GM12873 (cell line): Measurements from ENCODE around the gene GNPTAB.

Experiments
- TF ChIP-seq, protein P1 (sequence below): IDR thresholded peaks from 2 replicates; pipeline ENCODE4 v1.5.1; 2012; ENCODE audit warnings: low read depth, mild to moderate bottlenecking, moderate library complexity, low read length, control low read depth; ENCODE audit not compliant: insufficient read depth; ENCODE audit errors: missing control alignments

GNPTAB gene

DNA sequence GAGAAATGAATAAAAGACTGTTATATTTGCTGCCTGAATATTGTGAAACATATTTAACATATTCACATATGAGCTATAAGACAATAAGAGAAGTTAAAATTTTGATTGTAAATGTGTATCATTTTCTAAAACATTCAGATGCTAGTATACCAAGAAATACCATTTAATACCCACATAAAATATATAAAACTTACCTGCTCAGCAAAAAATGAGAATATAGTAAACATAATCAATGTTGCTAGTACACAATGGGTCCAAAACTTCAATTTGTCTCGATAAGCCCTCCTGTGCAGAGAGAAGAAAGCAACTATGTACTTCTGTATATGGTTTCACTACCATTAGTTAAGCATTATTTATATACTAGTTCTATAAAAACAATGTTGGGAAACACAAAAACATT is 81.9 kb downstream of the GNPTAB start:
- TF ChIP-seq, protein P1, sequence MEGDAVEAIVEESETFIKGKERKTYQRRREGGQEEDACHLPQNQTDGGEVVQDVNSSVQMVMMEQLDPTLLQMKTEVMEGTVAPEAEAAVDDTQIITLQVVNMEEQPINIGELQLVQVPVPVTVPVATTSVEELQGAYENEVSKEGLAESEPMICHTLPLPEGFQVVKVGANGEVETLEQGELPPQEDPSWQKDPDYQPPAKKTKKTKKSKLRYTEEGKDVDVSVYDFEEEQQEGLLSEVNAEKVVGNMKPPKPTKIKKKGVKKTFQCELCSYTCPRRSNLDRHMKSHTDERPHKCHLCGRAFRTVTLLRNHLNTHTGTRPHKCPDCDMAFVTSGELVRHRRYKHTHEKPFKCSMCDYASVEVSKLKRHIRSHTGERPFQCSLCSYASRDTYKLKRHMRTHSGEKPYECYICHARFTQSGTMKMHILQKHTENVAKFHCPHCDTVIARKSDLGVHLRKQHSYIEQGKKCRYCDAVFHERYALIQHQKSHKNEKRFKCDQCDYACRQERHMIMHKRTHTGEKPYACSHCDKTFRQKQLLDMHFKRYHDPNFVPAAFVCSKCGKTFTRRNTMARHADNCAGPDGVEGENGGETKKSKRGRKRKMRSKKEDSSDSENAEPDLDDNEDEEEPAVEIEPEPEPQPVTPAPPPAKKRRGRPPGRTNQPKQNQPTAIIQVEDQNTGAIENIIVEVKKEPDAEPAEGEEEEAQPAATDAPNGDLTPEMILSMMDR, result no peak

DNA sequence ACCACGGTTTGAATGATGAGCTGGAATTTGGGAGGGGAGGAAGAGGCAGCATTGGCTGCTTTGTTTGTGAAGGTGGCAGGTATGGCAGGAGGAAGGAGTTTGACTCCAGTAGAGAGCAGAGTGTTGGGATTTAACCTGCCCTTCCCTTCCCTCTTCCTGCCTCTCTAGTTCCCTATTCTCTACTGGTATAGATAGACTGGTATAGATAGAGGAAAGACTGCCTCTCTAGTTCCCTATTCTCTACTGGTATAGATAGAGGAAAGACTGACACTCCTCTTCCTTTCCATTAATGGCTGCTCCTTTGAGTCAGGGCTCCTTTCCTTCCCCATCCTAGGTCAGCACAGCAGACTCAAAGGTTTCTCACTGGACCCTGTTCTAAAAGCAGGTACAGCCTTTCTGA is 83.1 kb downstream of the GNPTAB start:
- TF ChIP-seq, protein P1, result no peak

DNA sequence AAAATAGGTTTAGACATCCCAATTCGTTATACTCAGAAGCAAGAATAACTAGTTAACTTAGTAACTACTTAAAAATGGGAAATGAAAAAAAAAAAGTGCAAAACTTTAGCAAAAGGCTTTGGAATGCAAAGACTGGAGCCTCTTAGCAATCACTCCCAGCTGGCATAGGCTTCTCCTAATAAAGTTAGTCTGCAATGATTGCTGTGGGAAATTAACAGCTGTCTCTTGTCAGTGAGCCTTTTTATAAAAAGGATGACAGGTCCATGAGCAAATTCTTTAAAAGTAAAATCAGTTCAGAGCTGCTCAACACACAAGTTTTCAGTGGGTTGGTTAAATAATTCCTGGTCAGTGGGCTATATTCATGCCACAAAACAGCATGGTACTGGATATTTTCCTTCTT is 84.1 kb downstream of the GNPTAB start:
- TF ChIP-seq, protein P1, result no peak

DNA sequence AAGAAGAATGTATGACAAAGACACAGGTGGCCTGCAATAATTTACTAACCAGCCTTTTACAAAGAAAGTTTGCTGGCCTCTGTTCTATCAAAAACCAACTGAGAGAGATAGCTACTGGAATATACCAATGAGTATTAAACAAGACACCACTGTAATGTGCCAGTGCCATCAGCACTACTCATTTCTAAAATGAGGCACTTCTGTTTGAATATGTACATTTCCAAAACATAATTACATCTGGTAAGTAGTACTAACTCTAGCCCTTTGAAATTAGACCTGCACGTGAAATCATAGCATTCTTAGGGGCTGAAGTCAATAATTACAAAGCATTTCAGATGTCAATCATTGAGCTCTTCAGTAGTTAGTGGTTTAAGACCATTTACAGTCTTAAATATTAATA is 84.6 kb downstream of the GNPTAB start:
- TF ChIP-seq, protein P1, result no peak

DNA sequence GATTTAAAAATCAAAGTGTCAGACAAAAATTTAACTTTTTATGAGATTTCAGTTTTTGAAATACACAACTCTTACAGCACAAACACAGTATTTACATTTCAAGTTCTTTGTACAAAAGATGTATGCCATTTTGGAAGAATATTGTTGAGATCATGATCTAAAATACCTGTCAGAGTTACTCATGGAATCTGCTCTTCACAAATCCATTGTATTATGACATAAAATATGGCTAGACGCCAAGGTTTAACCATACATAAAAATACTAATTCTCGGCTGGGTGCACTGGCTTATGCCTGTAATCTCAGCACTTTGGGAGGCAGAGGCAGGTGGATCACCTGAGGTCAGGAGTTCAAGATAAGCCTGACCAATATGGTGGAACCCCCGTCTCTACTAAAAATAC is 85.3 kb downstream of the GNPTAB start:
- TF ChIP-seq, protein P1, result no peak

DNA sequence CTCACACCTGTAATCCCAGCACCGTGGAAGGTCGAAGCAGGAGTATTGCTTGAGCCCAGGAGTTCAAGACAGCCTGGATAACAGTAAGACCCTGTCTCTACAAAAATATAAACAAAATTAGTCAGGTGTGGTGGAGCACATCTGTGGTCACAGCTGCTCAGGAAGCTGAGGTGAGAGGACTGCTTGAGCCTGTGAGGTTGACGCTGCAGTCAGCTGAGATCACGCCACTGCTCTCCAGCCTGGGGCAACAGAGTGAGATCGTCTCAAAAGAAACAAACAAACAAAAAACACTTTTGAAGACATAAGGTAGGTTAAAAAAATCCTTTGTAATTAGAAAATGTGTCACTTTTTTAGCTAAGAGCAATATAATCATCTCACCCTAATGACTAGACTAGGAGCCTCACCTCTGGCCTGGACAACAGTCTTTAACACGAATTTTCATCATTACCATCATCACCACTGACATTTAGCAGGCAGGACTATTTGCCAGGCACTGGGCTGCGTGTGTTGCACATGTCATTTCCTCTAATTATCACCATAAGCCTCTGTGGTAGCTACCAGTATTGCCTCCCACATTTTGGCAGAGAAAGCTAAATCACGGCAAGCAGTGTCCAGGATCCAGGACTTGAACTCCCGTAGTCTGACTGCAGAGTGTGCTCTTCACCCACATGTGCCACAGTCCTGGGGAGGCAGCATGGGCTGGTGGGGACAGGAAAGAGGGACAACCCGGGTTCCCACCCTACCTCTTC is 86.9 kb downstream of the GNPTAB start:
- TF ChIP-seq, protein P1, result peak; percentile 42

DNA sequence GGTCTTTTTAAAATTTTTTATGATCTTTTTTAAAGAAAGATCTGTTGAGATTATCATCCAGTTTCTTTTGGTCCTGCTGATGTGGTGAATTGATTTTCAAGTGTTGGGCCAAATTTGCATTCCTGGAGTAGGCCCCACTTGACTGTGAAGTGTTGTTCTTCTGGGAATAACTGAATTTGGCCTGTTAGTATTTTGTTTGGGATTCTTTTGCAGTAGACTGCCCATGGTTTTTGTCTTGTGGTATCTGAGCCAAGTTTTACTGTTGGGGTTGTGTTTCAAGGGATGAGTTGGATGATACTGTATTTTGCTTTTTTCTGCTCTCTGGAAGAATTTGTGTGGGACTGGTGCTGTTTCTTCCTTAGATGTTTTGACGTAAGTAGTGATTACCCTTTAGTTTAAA is 87.5 kb downstream of the GNPTAB start:
- TF ChIP-seq, protein P1, result no peak
